Endothelial cell (in vitro differentiated cells): ENCODE results near the gene CFAP251. TPM values are rescaled to one million over a fixed set of nuclear protein-coding genes. Genes with fewer than 3 reads are reported as not detected.
"Not testable (repeated sequence)": the region's sequence is repeated elsewhere in the genome, so short reads cannot be mapped to it uniquely, and the experiment has no call there.

Experiments used
- DNase-seq: peaks from one replicate; pipeline ENCODE4 v3.0.0; 2021; ENCODE audit warnings: low spot score
- H3K27ac Mint-ChIP-seq: one replicate; pipeline ENCODE4 v1.8.0; 2021; ENCODE audit warnings: mixed read lengths, inconsistent platforms; ENCODE audit not compliant: unreplicated experiment
- H3K27me3 Mint-ChIP-seq: one replicate; pipeline ENCODE4 v1.8.0; 2021; ENCODE audit warnings: mild to moderate bottlenecking, moderate library complexity, mixed read lengths, inconsistent platforms; ENCODE audit not compliant: unreplicated experiment
- H3K36me3 Mint-ChIP-seq: one replicate; pipeline ENCODE4 v1.8.0; 2021; ENCODE audit warnings: mild to moderate bottlenecking, low read depth, mixed read lengths, inconsistent platforms; ENCODE audit not compliant: unreplicated experiment
- H3K4me1 Mint-ChIP-seq: one replicate; pipeline ENCODE4 v1.8.0; 2021; ENCODE audit warnings: mild to moderate bottlenecking, mixed read lengths, inconsistent platforms; ENCODE audit not compliant: unreplicated experiment
- H3K4me3 Mint-ChIP-seq: one replicate; pipeline ENCODE4 v1.8.0; 2021; ENCODE audit warnings: mild to moderate bottlenecking, mixed read lengths, inconsistent platforms; ENCODE audit not compliant: unreplicated experiment
- H3K9me3 Mint-ChIP-seq: one replicate; pipeline ENCODE4 v1.8.0; 2021; ENCODE audit warnings: mixed read lengths, inconsistent platforms; ENCODE audit not compliant: unreplicated experiment
- CTCF ChIP-seq: fragments of 200-600 bp; sonication (generic); IDR thresholded peaks from one replicate; pipeline ENCODE4 v1.5.0; 2021; ENCODE audit warnings: antibody characterized with exemption; ENCODE audit not compliant: unreplicated experiment
- total RNA-seq: library from RNA; stranded (reverse); fragmentation: NEBNext Ultra II Directional; extraction: Animal tissue kit (Norgen Biotek cat#: 25700); gene quantifications from one replicate; pipeline ENCODE4 v1.2.1, GENCODE V29; 2021; ENCODE audit not compliant: unreplicated experiment

The CFAP251 gene
- total RNA-seq, 1 donor from 2014 or later = 0.80 TPM

- Mint-ChIP-seq H3K4me3 (no peak overlapping the region), H3K27ac (no peak overlapping the region), H3K36me3 (no peaks in the 10 kb centered on the region), H3K4me1 (no peaks in the 10 kb centered on the region), H3K9me3 (no peaks in the 10 kb centered on the region), H3K27me3 (peaks cover 2% of the 10 kb centered on the region)
- TF ChIP-seq CTCF = no peak
- no peak for DNase-seq
Observed at GRCh38 chr12:121982950-121983349, 64.6 kb downstream of the CFAP251 start.

- DNase-seq = no peak
- no peaks in the 10 kb centered on the region for H3K9me3 Mint-ChIP-seq
- H3K4me3 Mint-ChIP-seq = no peak overlapping the region
- no peaks in the 10 kb centered on the region for H3K4me1 Mint-ChIP-seq
- peaks cover 2% of the 10 kb centered on the region for H3K27me3 Mint-ChIP-seq
- no peak for TF ChIP-seq CTCF
- H3K36me3 Mint-ChIP-seq = no peaks in the 10 kb centered on the region
- H3K27ac Mint-ChIP-seq = no peak overlapping the region
Observed at GRCh38 chr12:121983536-121984210, 65.3 kb downstream of the CFAP251 start.

GRCh38 chr12:121986489-121987245, 68.3 kb downstream of the CFAP251 start:
- H3K9me3 Mint-ChIP-seq = no peaks in the 10 kb centered on the region
- no peak overlapping the region for H3K4me3 Mint-ChIP-seq
- DNase-seq = no peak
- H3K4me1 Mint-ChIP-seq = no peaks in the 10 kb centered on the region
- H3K27me3 Mint-ChIP-seq = peaks cover 2% of the 10 kb centered on the region
- TF ChIP-seq CTCF = no peak
- no peak overlapping the region for H3K27ac Mint-ChIP-seq
- H3K36me3 Mint-ChIP-seq = no peaks in the 10 kb centered on the region

- H3K4me1 Mint-ChIP-seq, H3K4me3 Mint-ChIP-seq, H3K27me3 Mint-ChIP-seq, H3K36me3 Mint-ChIP-seq, DNase-seq, H3K27ac Mint-ChIP-seq, H3K9me3 Mint-ChIP-seq: not testable (repeated sequence)
Observed at GRCh38 chr12:121988519-121988918, 70.1 kb downstream of the CFAP251 start.

- Mint-ChIP-seq H3K9me3 (no peaks in the 10 kb centered on the region), H3K36me3 (no peaks in the 10 kb centered on the region), H3K4me1 (no peaks in the 10 kb centered on the region), H3K27ac (no peak overlapping the region), H3K4me3 (no peak overlapping the region), H3K27me3 (peaks cover 2% of the 10 kb centered on the region)
- no peak for DNase-seq
- no peak for TF ChIP-seq CTCF
Observed at GRCh38 chr12:121989276-121990113, 71.1 kb downstream of the CFAP251 start.
